ENCODE data around the gene NDUFS6.

Gene NDUFS6

DNA sequence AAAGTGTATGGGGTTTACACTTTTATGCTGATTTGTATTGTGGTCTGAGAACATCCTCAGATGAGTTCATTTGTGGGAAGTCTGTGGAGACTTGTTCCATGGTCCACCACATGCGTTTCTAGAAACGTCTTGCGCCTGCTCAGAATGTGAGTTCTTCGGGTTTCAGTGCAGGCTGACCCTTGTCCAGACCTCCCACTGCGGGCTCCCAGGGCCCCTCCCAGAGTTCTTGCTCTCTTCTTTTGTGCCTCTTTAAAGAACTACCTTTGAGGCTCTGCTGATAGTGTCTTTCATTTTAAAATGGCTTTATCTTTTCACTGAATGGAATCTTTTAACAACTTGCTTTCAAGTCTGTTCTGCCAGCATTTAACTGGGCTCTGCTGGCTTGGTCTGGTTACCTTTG, 17.6 kb downstream of the NDUFS6 start:
- DNase-seq, result no peak

DNA sequence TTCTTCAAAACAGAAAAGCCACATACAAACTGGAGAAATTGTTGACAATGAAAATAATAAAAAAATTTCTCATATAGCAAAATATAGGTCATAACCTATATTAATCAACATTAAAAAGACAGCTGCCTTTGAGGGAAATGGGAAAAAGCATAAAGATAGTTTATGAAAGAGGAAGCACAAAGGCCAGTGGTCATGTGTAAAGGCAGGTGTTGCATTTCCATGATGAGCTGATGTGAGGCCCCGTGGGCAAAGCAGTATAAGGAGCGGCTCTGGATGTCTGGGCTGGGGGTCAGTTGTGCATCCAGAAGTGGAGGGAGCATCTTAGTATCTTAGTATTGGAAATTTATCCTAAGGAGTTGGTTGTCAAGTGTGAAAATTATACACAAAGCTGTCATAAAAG, 18.3 kb downstream of the NDUFS6 start:
- no peak for DNase-seq

GRCh38 chr5:1820381-1820780, 19.2 kb downstream of the NDUFS6 start:
- no peak for DNase-seq

DNA sequence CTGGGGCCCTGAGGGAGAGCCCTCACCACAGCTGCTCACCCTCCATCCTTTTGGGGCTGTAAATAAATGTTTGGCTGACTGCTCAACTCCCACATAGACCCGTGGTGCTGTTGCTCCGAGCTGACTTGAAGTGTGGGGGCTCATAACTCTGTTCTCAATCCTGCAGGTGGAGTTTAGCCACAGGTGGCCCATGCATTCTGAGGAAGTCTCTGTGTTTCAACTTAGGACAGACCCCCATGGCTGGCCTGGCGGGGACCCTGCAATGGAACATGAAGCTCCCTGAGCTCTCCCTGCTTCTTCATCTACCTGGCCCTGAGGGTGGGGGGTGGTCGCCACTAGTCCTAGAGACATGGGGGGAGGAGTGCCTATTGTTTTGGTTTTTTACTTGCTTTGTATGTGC, 19.7 kb downstream of the NDUFS6 start:
- DNase-seq, result no peak

GRCh38 chr5:1821862-1822261, 20.7 kb downstream of the NDUFS6 start:
- DNase-seq, result no peak

DNA sequence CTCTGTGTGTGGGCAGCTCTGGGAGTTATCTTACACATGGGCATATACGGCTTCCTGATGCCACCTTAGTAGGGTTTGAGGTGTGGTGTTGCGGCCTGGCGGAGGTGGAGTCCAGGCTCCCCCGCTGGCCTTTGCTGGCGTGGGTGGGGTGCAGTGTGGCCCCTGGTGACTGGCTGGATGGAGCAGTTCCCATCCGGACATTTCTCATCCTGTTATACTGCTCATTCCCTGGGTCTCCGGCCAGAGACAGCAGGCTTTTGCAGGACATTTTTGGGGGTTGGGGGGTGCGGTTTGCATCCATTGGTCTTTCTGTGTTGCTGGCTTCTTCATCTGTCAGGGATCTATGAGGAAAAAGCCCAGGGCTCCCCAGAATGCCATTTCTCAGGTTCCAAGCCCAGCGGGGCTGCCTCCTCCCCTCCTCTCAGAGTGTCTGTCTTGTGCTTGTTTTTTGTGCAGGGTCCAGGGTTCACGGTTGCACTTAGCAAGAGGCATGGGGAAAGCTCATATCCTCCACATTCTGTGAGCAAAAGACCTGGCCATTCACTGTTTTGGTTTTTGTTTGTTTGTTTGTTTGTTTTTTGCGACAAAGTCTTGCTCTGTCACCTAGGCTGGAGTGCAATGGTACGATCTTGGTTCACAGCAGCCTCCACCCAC, 22.3 kb downstream of the NDUFS6 start:
- DNase-seq, result no peak

DNA sequence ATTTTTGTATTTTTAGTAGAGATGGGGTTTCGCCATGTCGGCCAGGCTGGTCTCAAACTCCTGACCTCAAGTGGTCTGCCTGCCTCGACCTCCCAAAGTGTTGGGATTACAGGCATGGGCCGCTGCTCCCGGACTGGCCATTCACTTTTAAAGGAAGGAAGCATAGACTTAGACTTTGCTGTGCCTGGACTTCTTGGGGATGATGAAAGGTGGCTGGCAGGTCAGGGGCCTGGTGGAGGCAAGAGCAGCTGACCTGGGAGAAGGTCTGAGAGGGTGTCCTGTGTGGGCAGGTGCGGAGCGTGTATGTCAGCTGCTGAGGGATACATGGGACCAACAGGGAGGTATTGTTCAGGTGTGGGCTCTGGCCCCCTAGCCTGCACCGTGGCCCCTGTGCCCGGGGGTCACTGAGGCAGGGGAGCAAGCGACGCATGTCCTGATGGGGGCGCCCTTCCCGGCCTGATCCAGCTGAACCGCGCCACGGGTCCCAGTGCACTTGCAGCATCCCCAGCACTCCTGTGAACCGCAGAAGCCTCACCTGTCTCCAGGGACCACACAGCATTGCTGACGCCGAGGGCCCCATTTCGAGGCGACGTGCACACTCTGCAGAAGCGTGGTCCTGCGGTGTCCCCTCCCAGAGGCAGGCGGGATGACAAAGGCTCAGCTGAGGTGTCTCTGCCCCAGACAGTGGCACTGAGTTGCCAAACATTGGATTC, 23.1 kb downstream of the NDUFS6 start:
- no peak for DNase-seq

DNA sequence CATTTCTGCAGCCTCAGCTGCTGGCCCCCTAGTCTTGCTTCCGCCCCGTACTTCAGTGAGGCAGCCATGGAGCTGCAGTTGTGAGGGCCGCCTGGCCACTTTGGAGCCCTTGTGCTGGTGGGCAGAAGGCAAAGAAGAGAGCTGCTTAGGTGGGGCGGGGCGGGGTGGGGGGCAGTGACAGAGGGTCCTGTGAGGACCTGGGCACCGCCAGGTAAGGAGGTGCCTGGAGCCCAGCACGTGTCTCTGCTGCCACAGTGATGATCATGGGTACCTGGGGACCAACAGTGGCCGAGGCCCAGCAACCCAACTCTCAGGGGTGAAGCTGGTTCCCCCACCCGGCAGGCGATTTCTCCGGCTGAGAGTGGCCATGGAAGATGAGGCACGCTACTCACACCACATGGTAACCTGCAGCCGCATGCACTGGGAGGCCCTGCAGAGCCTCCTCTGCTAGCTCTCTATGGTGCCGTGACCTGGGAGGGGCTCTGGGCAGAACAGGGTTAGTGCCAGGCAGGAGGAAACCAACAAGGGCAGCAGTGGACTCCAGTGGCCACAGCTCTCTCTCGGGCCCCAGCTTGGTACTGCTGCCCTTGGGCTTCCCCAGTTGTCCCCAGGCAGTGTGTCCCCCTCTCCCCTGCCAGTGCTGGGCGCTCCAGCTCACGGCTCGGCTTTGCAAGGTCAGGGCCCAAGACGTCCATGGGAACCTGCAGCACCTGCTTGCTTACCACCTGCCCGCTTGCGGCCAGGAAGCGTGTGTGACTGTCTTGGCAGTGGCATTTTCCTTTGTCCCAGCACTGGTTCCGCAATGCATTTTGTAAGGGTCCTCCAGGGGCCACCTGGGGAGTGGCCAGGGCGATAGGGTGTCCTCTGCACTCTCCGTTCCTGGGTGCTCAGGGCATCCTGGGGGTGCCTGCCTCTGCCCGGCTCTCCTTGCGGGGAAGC, 24.0 kb downstream of the NDUFS6 start:
- DNase-seq, result no peak

- DNase-seq, result no peak
These were observed 25.2 kb downstream of the NDUFS6 start for GRCh38 chr5:1826235-1826980.

GRCh38 chr5:1827025-1827885, 26.0 kb downstream of the NDUFS6 start:
- DNase-seq, result no peak

- DNase-seq, result no peak
These were observed 26.7 kb downstream of the NDUFS6 start for GRCh38 chr5:1827886-1828397.

- DNase-seq, result no peak
These were observed 29.5 kb downstream of the NDUFS6 start for GRCh38 chr5:1830571-1831228.

DNA sequence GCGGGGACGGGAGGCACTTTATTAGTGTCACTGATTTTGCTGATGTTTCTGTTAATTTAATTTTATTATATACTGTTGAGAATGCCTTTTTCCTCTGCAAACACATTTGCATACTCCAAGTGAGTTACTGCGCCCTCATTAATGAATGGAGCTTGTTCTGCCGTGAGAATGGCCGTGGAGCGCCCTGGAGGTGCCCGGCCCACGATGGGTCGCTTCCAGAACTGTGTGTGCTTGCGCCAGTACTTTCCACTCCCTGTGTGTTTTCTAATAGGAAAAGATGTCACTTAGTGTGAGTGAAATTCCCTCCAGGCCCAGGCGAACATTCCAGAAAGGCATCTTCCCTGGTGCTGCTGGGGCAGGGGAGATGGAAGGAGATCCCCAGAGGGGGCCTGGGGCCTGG, 30.1 kb downstream of the NDUFS6 start:
- no peak for DNase-seq

GRCh38 chr5:1831677-1832313, 30.6 kb downstream of the NDUFS6 start:
- DNase-seq, result no peak

- DNase-seq, result no peak
These were observed 31.5 kb downstream of the NDUFS6 start for GRCh38 chr5:1832511-1833250.

DNA sequence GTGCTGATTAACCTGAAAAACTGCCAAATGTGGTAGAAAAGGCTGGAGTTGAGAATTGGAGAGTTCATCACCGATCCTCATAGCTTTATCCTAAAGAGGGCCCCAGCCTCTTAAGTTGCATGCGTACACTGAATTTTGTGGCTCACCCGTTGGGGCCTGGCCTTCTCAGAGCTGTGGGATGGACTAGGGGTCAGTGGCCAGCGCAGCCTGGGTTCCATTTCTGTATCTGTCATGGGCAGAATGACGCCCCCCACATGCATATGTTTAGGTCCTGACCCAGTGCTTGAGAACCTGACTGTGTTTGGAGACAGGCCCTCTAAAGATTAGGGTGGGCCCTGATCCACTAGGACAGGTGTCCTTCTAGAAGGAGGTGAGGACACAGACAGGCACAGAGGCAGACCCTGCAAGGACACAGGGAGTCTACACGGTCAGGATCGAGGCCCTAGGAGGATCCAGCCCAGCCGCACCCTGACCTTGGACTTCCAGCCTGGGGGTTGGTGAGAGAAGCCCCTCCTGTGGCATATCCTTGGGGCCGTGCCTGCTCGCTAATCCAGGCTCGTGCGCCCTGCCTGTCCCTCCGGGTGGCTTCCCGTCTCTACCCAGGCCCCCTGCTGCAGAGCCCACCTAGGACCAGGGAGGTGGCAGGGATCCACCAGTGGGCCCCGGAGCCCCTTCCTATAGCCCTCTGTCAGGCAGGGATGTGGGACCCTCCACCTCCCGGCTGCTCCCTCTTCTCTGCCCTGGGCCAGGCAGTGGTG, 32.2 kb downstream of the NDUFS6 start:
- DNase-seq, result no peak

DNA sequence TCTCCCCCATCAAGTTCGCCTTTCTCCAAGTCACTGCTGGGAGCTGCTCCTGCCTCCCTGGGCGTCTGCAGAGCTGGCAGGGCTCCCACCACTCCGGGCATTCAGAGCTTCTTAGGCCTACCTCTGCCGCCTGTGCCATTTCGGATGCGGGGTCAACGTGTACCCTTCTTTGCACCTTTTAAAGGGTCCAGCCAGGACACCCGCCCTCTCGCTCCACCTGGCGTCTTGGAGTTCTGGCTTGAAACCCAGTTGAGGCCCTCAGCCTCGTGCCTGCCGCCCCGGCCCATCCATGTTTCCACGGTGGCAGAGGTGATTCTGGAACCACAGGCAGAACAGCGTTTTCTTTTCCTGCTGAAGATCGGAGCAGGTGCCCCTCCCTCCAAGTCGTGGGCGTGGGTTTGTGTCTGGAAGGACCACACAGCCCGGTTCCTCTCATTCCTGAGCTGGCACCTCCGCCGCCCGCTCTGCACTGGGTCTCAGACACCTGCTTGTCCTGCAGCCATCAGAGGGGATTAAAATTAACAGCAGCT, 32.9 kb downstream of the NDUFS6 start:
- DNase-seq, result no peak

- DNase-seq, result no peak
These were observed 33.7 kb downstream of the NDUFS6 start for GRCh38 chr5:1834721-1835429.

Data from femur (tissue), 1 donor.